Left renal pelvis (tissue), 4 donors: Measurements from ENCODE around the gene TECRL. TPM values are rescaled to one million over a fixed set of nuclear protein-coding genes. Genes with fewer than 3 reads are reported as not detected.

Source experiments
- DNase-seq, 4 donors: peaks; one replicate each; pipeline ENCODE4 v3.0.0-alpha.2; 2013; ENCODE audit warnings: low read depth in 4 of 4, low spot score in 3 of 4
- polyA plus RNA-seq, 4 donors: library from polyadenylated mRNA; unstranded; fragments of 120-200 nt; gene quantifications; one replicate each; pipeline ENCODE4 v1.2.1, GENCODE V29; 2013; ENCODE audit not compliant: insufficient read length in 4 of 4

TECRL gene
- polyA plus RNA-seq = not detected

- DNase-seq = no peak
These were observed at the start of gene TECRL for GRCh38 chr4:64409300-64409699. Gene TECRL, minus strand, starts transcription at chr4:64409450. Its CDS starts 99 bp downstream, at chr4:64409351.

- DNase-seq = no peak
These were observed 23.4 kb upstream of the TECRL start for GRCh38 chr4:64432674-64433073.

- no peak for DNase-seq
These were observed 21.7 kb upstream of the TECRL start for GRCh38 chr4:64430933-64431332.

GRCh38 chr4:64417974-64418373, 8.7 kb upstream of the TECRL start:
- no peak for DNase-seq

GRCh38 chr4:64407000-64407399, 2.2 kb downstream of the TECRL start:
- no peak for DNase-seq

- DNase-seq = no peak
These were observed 3.5 kb downstream of the TECRL start for GRCh38 chr4:64405761-64406160.

- no peak for DNase-seq
These were observed 6.6 kb downstream of the TECRL start for GRCh38 chr4:64402684-64403083.

GRCh38 chr4:64399313-64400109, 9.7 kb downstream of the TECRL start:
- DNase-seq = no peak

- no peak for DNase-seq
These were observed 14.8 kb downstream of the TECRL start for GRCh38 chr4:64394469-64394868.

GRCh38 chr4:64388252-64388651, 21.0 kb downstream of the TECRL start:
- no peak for DNase-seq

GRCh38 chr4:64385220-64385619, 24.0 kb downstream of the TECRL start:
- DNase-seq = no peak

- DNase-seq = no peak
These were observed 24.7 kb downstream of the TECRL start for GRCh38 chr4:64384237-64385203.

- no peak for DNase-seq
These were observed 40.5 kb downstream of the TECRL start for GRCh38 chr4:64368741-64369140.

GRCh38 chr4:64361399-64361740, 47.9 kb downstream of the TECRL start:
- no peak for DNase-seq

GRCh38 chr4:64360664-64361398, 48.4 kb downstream of the TECRL start:
- DNase-seq = no peak

- DNase-seq = no peak
These were observed 49.8 kb downstream of the TECRL start for GRCh38 chr4:64359489-64359888.

GRCh38 chr4:64353904-64354303, 55.3 kb downstream of the TECRL start:
- DNase-seq = no peak

- DNase-seq = no peak
These were observed 67.5 kb downstream of the TECRL start for GRCh38 chr4:64341711-64342110.

GRCh38 chr4:64340218-64341110, 68.8 kb downstream of the TECRL start:
- DNase-seq = no peak

- DNase-seq = no peak
These were observed 74.3 kb downstream of the TECRL start for GRCh38 chr4:64334964-64335363.
